ENCODE data around the gene ZNF217. TPM values are rescaled to one million over a fixed set of nuclear protein-coding genes. Genes with fewer than 3 reads are reported as not detected.

Gene ZNF217
- total and polyA plus RNA-seq, 9 of the 15 experiments (the other 6 are each of a cell fraction or from before 2014, with no cell fraction given), result 3.0 to 41.8 (median 16.8) TPM

GRCh38 chr20:53623134-53623453, 29.5 kb upstream of the ZNF217 start:
- intact Hi-C loops (cut with micrococcal nuclease), result loop anchor here (2.0 kb wide), 2 partner anchors 14 to 16 kb away; no protein-coding TSS in a partner anchor
- in situ Hi-C loops (cut with MboI), result no loop called here
- Histone ChIP-seq H3K27me3 (ENCODE audit: control insufficient read depth in 2 of 2, insufficient read depth in 2 of 2, low read length in 2 of 2) (no peaks in the 10 kb centered on the region), H3K36me3 (ENCODE audit: control insufficient read depth, insufficient read depth, low read length) (no peaks in the 10 kb centered on the region), H3K9ac (ENCODE audit: insufficient read depth in 1 of 2, low read depth in 2 of 2, low read length in 2 of 2) (peak overlapping the region; percentile 75 to 84; a peak in 3 of 4 replicates), H3K9me3 (replicated peaks; ENCODE audit: control insufficient read depth, insufficient read depth, low read depth, low read length) (no peaks in the 10 kb centered on the region), H4K20me1 (replicated peaks; ENCODE audit: control insufficient read depth, insufficient read depth, low read length) (no peaks in the 10 kb centered on the region), H2AFZ (ENCODE audit: low read depth, low read length) (peak overlapping the region; percentile 92), H3K79me2 (ENCODE audit: control insufficient read depth, insufficient read depth, low read length) (no peaks in the 10 kb centered on the region), H3K4me1 (replicated peaks in 1 of 2; ENCODE audit: control insufficient read depth in 2 of 2, insufficient read depth in 2 of 2, low read length in 2 of 2) (peaks cover 21 to 32% of the 10 kb centered on the region in 2 experiments; a peak in 4 of 5 replicates), H3K4me3 (peak overlapping the region; percentile 23; the same call in 1 of the 2 replicates), H3K27ac (ENCODE audit: extremely low read depth, low read depth, low read length) (peak overlapping the region; percentile 95), H3K9me1 (ENCODE audit: control insufficient read depth, insufficient read depth, low read length) (no peaks in the 10 kb centered on the region), H3K4me2 (ENCODE audit: insufficient read depth, low read length) (peak overlapping the region; percentile 73)
- no peak for TF ChIP-seq CAMTA2 (CRISPR knock-in tag; conservative IDR thresholded peaks at IDR 0.05)
- TF ChIP-seq EWSR1 (IDR thresholded peaks at IDR 0.05; ENCODE audit: borderline replicate concordance, low read depth, partially characterized antibody), result peak; percentile 77
- TF ChIP-seq RFX1 (IDR thresholded peaks at IDR 0.05), result peak; percentile 14; the same call in 1 of the 2 replicates
- WGBS (ENCODE audit: insufficient coverage, low coverage, missing lambda C conversion rate), result 0% methylated on average over 3 of the region's 3 CpGs
- BruUV-seq (replicated peaks), result TSS peak; percentile 95
- CTCF ChIA-PET (ENCODE audit: low intra/inter-chr PET ratio), result no interaction called here
- FAIRE-seq (no peak), ATAC-seq (no peak), DNase-seq (ENCODE audit: extremely low read depth in 1 of 4, low spot score in 3 of 4) (no peak)
- POLR2A ChIA-PET, result interaction anchor here (0.6 to 5.5 kb wide), 16 partner anchors 9 to 317 kb away, joined by 3 to 60 read pairs (median 4); partner anchors contain the start of gene ZNF217

GRCh38 chr20:53622247-53623133, 28.9 kb upstream of the ZNF217 start:
- H3K27ac ChIP-seq (ENCODE audit: extremely low read depth, low read depth, low read length), result peak overlapping the region; percentile 95
- ATAC-seq (peak; percentile 39), DNase-seq (ENCODE audit: extremely low read depth in 1 of 4, low spot score in 3 of 4) (peak in 2 of 4 experiments; percentile 4 to 64), FAIRE-seq (peak; percentile 62)
- no peaks in the 10 kb centered on the region for H3K79me2 ChIP-seq (ENCODE audit: control insufficient read depth, insufficient read depth, low read length)
- H3K4me3 ChIP-seq, result peak overlapping the region; percentile 23; the same call in 1 of the 2 replicates
- intact Hi-C loops (cut with micrococcal nuclease) (loop anchor here (2.0 kb wide), 2 partner anchors 14 to 16 kb away; no protein-coding TSS in a partner anchor), in situ Hi-C loops (cut with MboI) (no loop called here)
- peak overlapping the region; percentile 46 to 84; a peak in 3 of 4 replicates for H3K9ac ChIP-seq (ENCODE audit: insufficient read depth in 1 of 2, low read depth in 2 of 2, low read length in 2 of 2)
- ChIA-PET CTCF (ENCODE audit: low intra/inter-chr PET ratio) (no interaction called here), POLR2A (interaction anchor here (0.6 to 5.5 kb wide), 16 partner anchors 10 to 317 kb away, joined by 3 to 60 read pairs (median 4); partner anchors contain the start of gene ZNF217)
- H3K27me3 ChIP-seq (ENCODE audit: control insufficient read depth in 2 of 2, insufficient read depth in 2 of 2, low read length in 2 of 2), result no peaks in the 10 kb centered on the region
- peak overlapping the region; percentile 66 for H3K4me2 ChIP-seq (ENCODE audit: insufficient read depth, low read length)
- H3K9me1 ChIP-seq (ENCODE audit: control insufficient read depth, insufficient read depth, low read length), result no peaks in the 10 kb centered on the region
- H2AFZ ChIP-seq (ENCODE audit: low read depth, low read length), result peak overlapping the region; percentile 92
- no TSS peak for BruUV-seq (replicated peaks)
- no peaks in the 10 kb centered on the region for H3K36me3 ChIP-seq (ENCODE audit: control insufficient read depth, insufficient read depth, low read length)
- no peaks in the 10 kb centered on the region for H4K20me1 ChIP-seq (replicated peaks; ENCODE audit: control insufficient read depth, insufficient read depth, low read length)
- WGBS (ENCODE audit: insufficient coverage, low coverage, missing lambda C conversion rate), result 5% methylated on average over 7 of the region's 7 CpGs
- H3K9me3 ChIP-seq (replicated peaks; ENCODE audit: control insufficient read depth, insufficient read depth, low read depth, low read length), result no peaks in the 10 kb centered on the region
- peaks cover 21 to 32% of the 10 kb centered on the region in 2 experiments; a peak in 4 of 5 replicates for H3K4me1 ChIP-seq (replicated peaks in 1 of 2; ENCODE audit: control insufficient read depth in 2 of 2, insufficient read depth in 2 of 2, low read length in 2 of 2)
- no peak for TF ChIP-seq ZNF699 (CRISPR knock-in tag; IDR thresholded peaks at IDR 0.05; ENCODE audit: insufficient replicate concordance)
- 0 out of 2 replicates have a peak, but pooled peaks have one; percentile 23 for TF ChIP-seq ZSCAN29 (IDR thresholded peaks at IDR 0.05)
- no peak for TF ChIP-seq TOE1 (IDR thresholded peaks at IDR 0.05; ENCODE audit: borderline replicate concordance)
- TF ChIP-seq TOE1 (CRISPR knock-in tag; IDR thresholded peaks at IDR 0.05; ENCODE audit: borderline replicate concordance, low read depth), result no peak
- no peak for TF ChIP-seq FOXO4 (CRISPR knock-in tag; IDR thresholded peaks at IDR 0.05)
- peak; percentile 41; the same call in 1 of the 2 replicates for TF ChIP-seq HIVEP1 (CRISPR knock-in tag; IDR thresholded peaks at IDR 0.05)
- TF ChIP-seq RBM22 (IDR thresholded peaks at IDR 0.05; ENCODE audit: low read depth, low read length, poor library complexity, severe bottlenecking), result no peak
- no peak for TF ChIP-seq IFI16 (CRISPR knock-in tag; IDR thresholded peaks at IDR 0.05)
- no peak for TF ChIP-seq FUS (optimal IDR thresholded peaks at IDR 0.05; ENCODE audit: low read depth, low read length)
